LHCN-M2 (cell line): ENCODE results near the gene SEMA3G. TPM values are rescaled to one million over a fixed set of nuclear protein-coding genes. Genes with fewer than 3 reads are reported as not detected.

Source experiments
- DNase-seq: peaks from one replicate; pipeline ENCODE4 v3.0.0-alpha.2; 2012; ENCODE audit warnings: low read depth
- polyA plus RNA-seq: library from polyadenylated mRNA; unstranded; fragments of >200 nt; gene quantifications from one replicate; pipeline ENCODE4 v1.2.1, GENCODE V29; 2012; ENCODE audit warnings: missing spikeins
- total RNA-seq: library from RNA; depleted of rRNA; stranded (reverse); fragments of >200 nt; gene quantifications from 2 replicates; pipeline ENCODE4 v1.2.3, GENCODE V29; 2014; rRNA removed

Gene SEMA3G
- not detected in 2 replicates for total RNA-seq
- polyA plus RNA-seq = 0.01 TPM

- DNase-seq = peak; percentile 15
These were observed at the start of gene SEMA3G for GRCh38 chr3:52444860-52445793. Gene SEMA3G (minus strand): TSS chr3:52445103. CDS start chr3:52445027, 76 bp downstream.

GRCh38 chr3:52494445-52494844 is 49.5 kb upstream of the SEMA3G start:
- DNase-seq = no peak

GRCh38 chr3:52493232-52494017 is 48.5 kb upstream of the SEMA3G start:
- DNase-seq = no peak

- no peak for DNase-seq
These were observed 47.2 kb upstream of the SEMA3G start for GRCh38 chr3:52492059-52492458.

- no peak for DNase-seq
These were observed 46.1 kb upstream of the SEMA3G start for GRCh38 chr3:52490939-52491526.

- no peak for DNase-seq
These were observed 45.4 kb upstream of the SEMA3G start for GRCh38 chr3:52490035-52490938.

GRCh38 chr3:52489453-52489852 is 44.5 kb upstream of the SEMA3G start:
- DNase-seq = no peak

GRCh38 chr3:52488746-52489145 is 43.8 kb upstream of the SEMA3G start:
- DNase-seq = no peak

- no peak for DNase-seq
These were observed 43.1 kb upstream of the SEMA3G start for GRCh38 chr3:52487788-52488691.

GRCh38 chr3:52487050-52487787 is 42.3 kb upstream of the SEMA3G start:
- no peak for DNase-seq

GRCh38 chr3:52484680-52485461 is 40.0 kb upstream of the SEMA3G start:
- DNase-seq = no peak

GRCh38 chr3:52483577-52484381 is 38.9 kb upstream of the SEMA3G start:
- no peak for DNase-seq

- no peak for DNase-seq
These were observed 38.2 kb upstream of the SEMA3G start for GRCh38 chr3:52483081-52483480.

- peak; percentile 11 for DNase-seq
These were observed 37.1 kb upstream of the SEMA3G start for GRCh38 chr3:52481819-52482521.

- DNase-seq = no peak
These were observed 36.1 kb upstream of the SEMA3G start for GRCh38 chr3:52480768-52481715.
